Neural progenitor cell (in vitro differentiated cells): Measurements from ENCODE around the gene CELF4.

ENCODE experiments used
- EZH2 ChIP-seq: fragments of 200-600 bp; sonication (generic); IDR thresholded peaks from 2 replicates; pipeline ENCODE4 v1.6.1; 2017; ENCODE audit warnings: antibody characterized with exemption, mild to moderate bottlenecking, moderate library complexity
- TF ChIP-seq, protein P1 (sequence below): fragments of 200-600 bp; sonication (generic); IDR thresholded peaks from 2 replicates; pipeline ENCODE4 v1.5.1; 2017; ENCODE audit warnings: antibody characterized with exemption, mild to moderate bottlenecking

GRCh38 chr18:37563931-37564392 is 1.6 kb downstream of the CELF4 start:
- TF ChIP-seq, protein P1, sequence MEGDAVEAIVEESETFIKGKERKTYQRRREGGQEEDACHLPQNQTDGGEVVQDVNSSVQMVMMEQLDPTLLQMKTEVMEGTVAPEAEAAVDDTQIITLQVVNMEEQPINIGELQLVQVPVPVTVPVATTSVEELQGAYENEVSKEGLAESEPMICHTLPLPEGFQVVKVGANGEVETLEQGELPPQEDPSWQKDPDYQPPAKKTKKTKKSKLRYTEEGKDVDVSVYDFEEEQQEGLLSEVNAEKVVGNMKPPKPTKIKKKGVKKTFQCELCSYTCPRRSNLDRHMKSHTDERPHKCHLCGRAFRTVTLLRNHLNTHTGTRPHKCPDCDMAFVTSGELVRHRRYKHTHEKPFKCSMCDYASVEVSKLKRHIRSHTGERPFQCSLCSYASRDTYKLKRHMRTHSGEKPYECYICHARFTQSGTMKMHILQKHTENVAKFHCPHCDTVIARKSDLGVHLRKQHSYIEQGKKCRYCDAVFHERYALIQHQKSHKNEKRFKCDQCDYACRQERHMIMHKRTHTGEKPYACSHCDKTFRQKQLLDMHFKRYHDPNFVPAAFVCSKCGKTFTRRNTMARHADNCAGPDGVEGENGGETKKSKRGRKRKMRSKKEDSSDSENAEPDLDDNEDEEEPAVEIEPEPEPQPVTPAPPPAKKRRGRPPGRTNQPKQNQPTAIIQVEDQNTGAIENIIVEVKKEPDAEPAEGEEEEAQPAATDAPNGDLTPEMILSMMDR, result no peak
- TF ChIP-seq EZH2, result no peak
